H1 (cell line): ENCODE results near the gene COL2A1. TPM values are rescaled to one million over a fixed set of nuclear protein-coding genes. Genes with fewer than 3 reads are reported as not detected.

Experiments used
- BACH1 ChIP-seq: IDR thresholded peaks from 2 replicates; pipeline ENCODE4 v1.6.1; 2012; ENCODE audit warnings: low read length, improper control_type of control experiment
- EGR1 ChIP-seq: IDR thresholded peaks from 2 replicates; pipeline ENCODE4 v1.6.1; 2011; ENCODE audit warnings: low read depth, low read length, borderline replicate concordance
- KDM1A ChIP-seq: fragments of 200-600, 300-600 bp; sonication (generic); IDR thresholded peaks from 2 replicates; pipeline ENCODE4 v1.7.1; 2016; ENCODE audit warnings: mild to moderate bottlenecking, low read length, borderline replicate concordance
- RFX5 ChIP-seq: IDR thresholded peaks from 2 replicates; pipeline ENCODE4 v1.6.1; 2011; ENCODE audit warnings: low read depth, low read length, improper control_type of control experiment, borderline replicate concordance
- SP4 ChIP-seq: IDR thresholded peaks from 2 replicates; pipeline ENCODE4 v1.6.1; 2012; ENCODE audit warnings: low read length, inconsistent platforms
- polyA plus RNA-seq, 7 experiments: library from polyadenylated mRNA; depleted of rRNA in 3 of 7; stranded (reverse) in 5 of 7; unstranded in 2 of 7; fragments of >200 nt in 5 of 7; fragments of 200-250 nt in 2 of 7; gene quantifications; 1 replicate in 5 of 7; 2 replicates in 1 of 7; 4 replicates in 1 of 7; pipeline versions ENCODE4 v1.2.1 to v1.2.3, GENCODE V29; 2011 to 2013; ENCODE audit warnings: missing spikeins in 2 of 7, mixed read lengths in 2 of 7
- total RNA-seq: library from RNA; stranded (reverse); fragmentation: NEBNext Ultra II Directional; extraction: Animal tissue kit (Norgen Biotek cat#: 25700); gene quantifications from 2 replicates; pipeline ENCODE4 v1.2.1, GENCODE V29; 2021

Gene COL2A1
- total and polyA plus RNA-seq, 2 of the 8 experiments (the other 6 are each of a cell fraction or from before 2014, with no cell fraction given): 4.2 to 14.6 TPM

- TF ChIP-seq KDM1A (no peak), SP4 (no peak), BACH1 (no peak), RFX5 (no peak), EGR1 (no peak)
These were observed 36.1 kb upstream of the COL2A1 start (continued) for GRCh38 chr12:48040354-48040753.
